Pancreas (tissue), 10 donors: ENCODE results near the gene RSPO3. TPM values are rescaled to one million over a fixed set of nuclear protein-coding genes. Genes with fewer than 3 reads are reported as not detected.
A peak's percentile ranks its signal among the peaks of the same experiment; 100 is the strongest.

Experiments used
- ATAC-seq, 4 donors: fragments of 200-7000 bp; cut with Tn5 transposase; one replicate each; pipeline versions ENCODE4 v1.8.0 to v1.9.1; 2020; ENCODE audit warnings: mild to moderate bottlenecking in 4 of 4, moderate library complexity in 4 of 4
- DNase-seq, 6 donors: peaks; one replicate each; pipeline ENCODE4 v3.0.0-alpha.2; 2020
- FAIRE-seq: peaks from 2 replicates; lab custom pipeline; 2012; peaks lifted over from hg19 to GRCh38; lab: Jason Lieb, UNC
- H3K27ac ChIP-seq, 4 donors: fragments of 200-600 bp; sonication (generic); 1 replicate in 3 of 4; 2 replicates in 1 of 4; pipeline versions ENCODE4 v1.5.0 to v1.8.0; 2020
- H3K27me3 ChIP-seq, 4 donors: fragments of 200-600 bp; one replicate each; pipeline ENCODE4 v1.8.0; 2021
- H3K36me3 ChIP-seq, 3 donors: fragments of 200-600 bp; sonication (generic) in 1 of 3; one replicate each; pipeline versions ENCODE4 v1.5.0 to v1.8.0; 2020 to 2021
- H3K4me1 ChIP-seq, 3 donors: fragments of 200-600 bp; one replicate each; pipeline ENCODE4 v1.8.0; 2021
- H3K4me3 ChIP-seq, 4 donors: fragments of 200-600 bp; sonication (generic) in 2 of 4; one replicate each; pipeline versions ENCODE4 v1.5.0 to v1.8.0; 2020 to 2021
- H3K9me3 ChIP-seq, 4 donors: fragments of 200-600 bp; one replicate each; pipeline ENCODE4 v1.8.0; 2021
- WGBS, 2 donors: extraction: QIAGEN DNeasy Blood & Tissue Kit; methylation state at CpG; one replicate each; pipeline ENCODE4 v1.1.7; 2013; 5-methylcytosine and 5-hydroxymethylcytosine counted together
- intact Hi-C, 3 donors: fragments of 100-400 bp; cut with DNase I; formaldehyde crosslinking; loops; one replicate each; pipeline versions ENCODE4 v1.11.1 to v1.14.2; 2022
- polyA plus RNA-seq, 2 donors: library from polyadenylated mRNA; stranded (reverse); fragments of 200-250 nt; gene quantifications; one replicate each; pipeline ENCODE4 v1.2.3, GENCODE V29; 2013
- total RNA-seq, 6 donors: library from RNA; stranded (reverse); fragmentation: NEBNext Ultra II Directional in 4 of 6; extraction: Animal tissue kit (Norgen Biotek cat#: 25700) in 4 of 6; gene quantifications; one replicate each; pipeline versions ENCODE4 v1.2.1 to v1.2.4, GENCODE V29; 2021 to 2023
- TF ChIP-seq, protein P1 (sequence below), 4 donors: fragments of 200-600 bp; sonication (generic) in 3 of 4; IDR thresholded peaks; one replicate each; pipeline versions ENCODE4 v1.5.0 to v1.8.0; 2021; ENCODE audit warnings: antibody characterized with exemption in 4 of 4
- donor health status: healthy with polysubstance abuse.
- donor health status: DM: no; HTN: no; CAD: no; lungs with moderate emphysema.
- donor health status: DM: no; HTN: no; CAD: no.
- donor health status: control.
- donor health status: control.
- donor health status: Bipolar disorder and iron deficiency.
- donor health status: DM: yes; HTN: yes; CAD: no.
- donor health status: DM: no; HTN: no; CAD: no.
- donor health status: DM: no; HTN: no; CAD: no.
- donor health status: DM: yes; HTN: yes; CAD: no.

RSPO3 gene
- total and polyA plus RNA-seq, 8 donors, result 0.14 to 2.3 (median 0.96) TPM

- Histone ChIP-seq H3K4me3 (no peak overlapping the region), H3K27ac (no peak overlapping the region), H3K27me3 (peaks cover 0 to 7% (median 0%) of the 10 kb centered on the region in 4 donors), H3K4me1 (no peaks in the 10 kb centered on the region), H3K36me3 (no peaks in the 10 kb centered on the region), H3K9me3 (no peaks in the 10 kb centered on the region)
- no peak for ATAC-seq
- intact Hi-C loops, result no loop called here
- WGBS, 2 donors, result 78 to 83% methylated on average over 1 of the region's 1 CpG
- TF ChIP-seq, protein P1, sequence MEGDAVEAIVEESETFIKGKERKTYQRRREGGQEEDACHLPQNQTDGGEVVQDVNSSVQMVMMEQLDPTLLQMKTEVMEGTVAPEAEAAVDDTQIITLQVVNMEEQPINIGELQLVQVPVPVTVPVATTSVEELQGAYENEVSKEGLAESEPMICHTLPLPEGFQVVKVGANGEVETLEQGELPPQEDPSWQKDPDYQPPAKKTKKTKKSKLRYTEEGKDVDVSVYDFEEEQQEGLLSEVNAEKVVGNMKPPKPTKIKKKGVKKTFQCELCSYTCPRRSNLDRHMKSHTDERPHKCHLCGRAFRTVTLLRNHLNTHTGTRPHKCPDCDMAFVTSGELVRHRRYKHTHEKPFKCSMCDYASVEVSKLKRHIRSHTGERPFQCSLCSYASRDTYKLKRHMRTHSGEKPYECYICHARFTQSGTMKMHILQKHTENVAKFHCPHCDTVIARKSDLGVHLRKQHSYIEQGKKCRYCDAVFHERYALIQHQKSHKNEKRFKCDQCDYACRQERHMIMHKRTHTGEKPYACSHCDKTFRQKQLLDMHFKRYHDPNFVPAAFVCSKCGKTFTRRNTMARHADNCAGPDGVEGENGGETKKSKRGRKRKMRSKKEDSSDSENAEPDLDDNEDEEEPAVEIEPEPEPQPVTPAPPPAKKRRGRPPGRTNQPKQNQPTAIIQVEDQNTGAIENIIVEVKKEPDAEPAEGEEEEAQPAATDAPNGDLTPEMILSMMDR (IDR thresholded peaks at IDR 0.05), result no peak
- FAIRE-seq, result no peak
- DNase-seq, result no peak
Observed at GRCh38 chr6:127178746-127179145, 60.3 kb downstream of the RSPO3 start.

DNA sequence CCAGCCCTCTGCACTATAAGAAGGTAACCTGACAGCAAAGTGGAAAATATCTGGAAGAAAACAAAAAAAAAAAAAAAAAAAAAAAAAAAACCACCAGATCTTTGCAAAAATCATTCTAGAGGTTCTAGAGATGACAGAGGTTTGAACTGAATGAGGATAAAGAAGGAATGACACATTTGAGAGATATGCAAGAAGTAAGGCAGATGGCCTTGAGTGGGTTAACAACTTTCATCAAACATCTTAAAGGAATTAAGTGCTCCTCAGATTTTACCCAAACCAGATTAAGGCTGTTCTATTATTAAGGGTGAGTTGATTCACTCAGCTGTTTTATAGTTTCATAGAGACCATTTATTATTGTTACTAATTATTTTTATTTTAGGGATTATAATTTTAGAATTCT lies 62.0 kb downstream of the RSPO3 start:
- Histone ChIP-seq H3K9me3 (no peaks in the 10 kb centered on the region), H3K4me3 (no peak overlapping the region), H3K27me3 (peaks cover 0 to 17% (median 0%) of the 10 kb centered on the region in 4 donors), H3K4me1 (no peaks in the 10 kb centered on the region), H3K27ac (no peak overlapping the region), H3K36me3 (no peaks in the 10 kb centered on the region)
- TF ChIP-seq, protein P1 (IDR thresholded peaks at IDR 0.05), result no peak
- DNase-seq (no peak), ATAC-seq (no peak), FAIRE-seq (no peak)
- intact Hi-C loops, result no loop called here

DNA sequence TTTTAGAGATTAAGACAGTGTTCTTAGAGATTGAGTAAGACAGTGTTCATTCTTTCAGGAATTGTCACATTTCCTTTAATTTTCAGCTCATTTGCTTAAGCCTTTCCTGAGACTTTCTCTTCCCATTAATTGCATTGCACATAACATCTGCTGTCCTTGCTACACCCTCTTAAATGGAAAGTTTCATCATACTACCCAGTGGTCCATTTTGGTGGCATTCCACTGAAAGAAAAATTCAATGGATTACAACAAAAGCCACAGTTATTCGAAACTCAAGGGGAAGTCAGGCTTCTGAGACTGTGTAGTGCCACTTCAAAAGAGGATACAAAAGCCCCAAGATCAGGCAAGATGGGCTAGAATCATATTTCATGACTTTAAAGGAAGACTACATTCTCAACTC lies 64.0 kb downstream of the RSPO3 start:
- FAIRE-seq, result no peak
- DNase-seq, result no peak
- H3K4me1 ChIP-seq, result no peaks in the 10 kb centered on the region
- WGBS, 2 donors, result 70 to 81% methylated on average over 1 of the region's 1 CpG
- H3K36me3 ChIP-seq, result no peaks in the 10 kb centered on the region
- no peak overlapping the region for H3K27ac ChIP-seq
- intact Hi-C loops, result no loop called here
- no peaks in the 10 kb centered on the region for H3K9me3 ChIP-seq
- TF ChIP-seq, protein P1 (IDR thresholded peaks at IDR 0.05), result no peak
- H3K27me3 ChIP-seq, result peaks cover 0 to 12% (median 0%) of the 10 kb centered on the region in 4 donors
- no peak overlapping the region for H3K4me3 ChIP-seq
- no peak for ATAC-seq

GRCh38 chr6:127185437-127185995 lies 67.0 kb downstream of the RSPO3 start:
- Histone ChIP-seq H3K27me3 (peaks cover 0 to 12% (median 0%) of the 10 kb centered on the region in 4 donors), H3K36me3 (no peaks in the 10 kb centered on the region), H3K4me3 (no peak overlapping the region), H3K9me3 (no peaks in the 10 kb centered on the region), H3K4me1 (no peaks in the 10 kb centered on the region), H3K27ac (no peak overlapping the region)
- TF ChIP-seq, protein P1 (IDR thresholded peaks at IDR 0.05), result no peak
- intact Hi-C loops, result no loop called here
- no peak for FAIRE-seq
- WGBS, 2 donors, result 57 to 71% methylated on average over 3 of the region's 3 CpGs
- DNase-seq, result no peak
- no peak for ATAC-seq

DNA sequence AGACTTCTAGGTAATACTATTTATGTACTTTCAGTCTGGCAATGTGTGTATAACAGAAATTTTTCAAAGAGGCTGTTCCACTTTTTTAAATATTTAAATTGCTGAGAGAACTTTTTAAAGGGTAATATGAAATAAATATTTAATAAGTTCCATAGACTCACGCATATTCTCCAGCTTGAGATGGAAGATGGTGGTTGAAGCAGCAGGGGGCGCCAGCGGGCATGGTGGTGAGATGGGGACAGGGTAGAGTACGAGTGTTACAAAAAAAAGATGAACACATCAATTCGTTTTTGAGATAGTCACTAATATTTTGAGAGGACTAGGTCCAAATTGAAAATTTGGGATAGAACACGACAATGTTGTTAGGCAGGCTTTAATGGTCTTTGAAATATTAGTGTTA lies 68.4 kb downstream of the RSPO3 start:
- WGBS, 2 donors, result 21 to 24% methylated on average over 6 of the region's 6 CpGs
- Histone ChIP-seq H3K27ac (no peak overlapping the region), H3K4me3 (no peak overlapping the region), H3K4me1 (no peaks in the 10 kb centered on the region), H3K36me3 (no peaks in the 10 kb centered on the region), H3K27me3 (peaks cover 0 to 12% (median 0%) of the 10 kb centered on the region in 4 donors), H3K9me3 (no peaks in the 10 kb centered on the region)
- TF ChIP-seq, protein P1 (IDR thresholded peaks at IDR 0.05), result peak in 3 of 4 donors; percentile 11 to 26 (median 18)
- intact Hi-C loops, result no loop called here
- ATAC-seq, result peak in 2 of 4 donors; percentile 45 to 64
- FAIRE-seq, result no peak
- DNase-seq, result peak in 5 of 6 donors; percentile 11 to 85 (median 41)
